Measurements from ENCODE around the gene ZNRD2.
"Not testable (repeated sequence)": the region's sequence is repeated elsewhere in the genome, so short reads cannot be mapped to it uniquely, and the experiment has no call there.

The ZNRD2 gene

DNA sequence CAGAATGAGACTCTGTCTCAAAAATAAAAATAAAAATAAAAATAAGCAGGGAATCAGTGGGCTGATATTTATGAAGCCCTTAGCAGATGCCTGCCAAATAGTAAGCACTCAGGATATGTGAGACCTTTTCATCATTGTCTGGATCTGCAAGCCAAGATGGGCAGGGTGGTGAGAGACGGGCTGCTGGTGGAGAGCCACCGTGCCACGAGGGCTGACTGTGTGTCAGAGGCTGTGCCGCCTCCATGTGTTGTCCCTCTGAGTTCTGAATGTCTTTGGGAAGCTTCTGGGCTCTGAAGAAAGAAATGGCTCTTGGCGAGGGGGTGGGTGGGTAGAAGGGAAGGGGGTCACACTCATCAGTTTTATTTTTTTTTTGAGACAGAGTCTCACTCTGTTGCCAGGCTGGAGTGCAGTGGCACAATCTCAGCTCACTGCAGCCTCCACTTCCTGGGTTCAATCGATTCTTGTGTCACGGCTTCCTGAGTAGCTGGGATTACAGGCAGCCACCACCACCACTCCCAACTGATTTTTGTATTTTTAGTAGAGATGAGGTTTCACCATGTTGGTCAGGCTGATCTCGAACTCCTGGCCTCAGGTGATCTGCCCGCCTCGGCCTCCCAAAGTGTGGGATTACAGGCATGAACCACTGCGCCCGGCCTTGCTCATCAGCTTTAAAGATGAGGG, 5.3 kb upstream of the ZNRD2 start:
- not testable (repeated sequence) for H3K4me3 ChIP-seq (ENCODE audit: insufficient read depth, low read depth, low read length); H3K27ac ChIP-seq (ENCODE audit: insufficient read depth, low read depth, low read length, poor library complexity, severe bottlenecking); H3K27me3 ChIP-seq (ENCODE audit: control insufficient read depth, insufficient read depth, low read length, poor library complexity, severe bottlenecking); H3K9me3 ChIP-seq (ENCODE audit: control insufficient read depth, low read length); H3K36me3 ChIP-seq (ENCODE audit: control insufficient read depth, insufficient read depth, low read length)
- H3K4me1 ChIP-seq (ENCODE audit: control insufficient read depth, insufficient read depth, low read length), result peaks cover 20% of the 10 kb centered on the region
- 89% methylated on average over 12 of the region's 12 CpGs for WGBS, 2 experiments

GRCh38 chr11:65565624-65566453, 4.4 kb upstream of the ZNRD2 start:
- Histone ChIP-seq H3K27me3 (ENCODE audit: control insufficient read depth, insufficient read depth, low read length, poor library complexity, severe bottlenecking) (no peaks in the 10 kb centered on the region), H3K27ac (ENCODE audit: insufficient read depth, low read depth, low read length, poor library complexity, severe bottlenecking) (no peak overlapping the region), H3K4me3 (ENCODE audit: insufficient read depth, low read depth, low read length) (no peak overlapping the region), H3K9me3 (ENCODE audit: control insufficient read depth, low read length) (no peaks in the 10 kb centered on the region), H3K36me3 (ENCODE audit: control insufficient read depth, insufficient read depth, low read length) (no peaks in the 10 kb centered on the region), H3K4me1 (ENCODE audit: control insufficient read depth, insufficient read depth, low read length) (peaks cover 13% of the 10 kb centered on the region)
- WGBS, 2 experiments, result 89 to 95% methylated on average over 7 of the region's 7 CpGs

DNA sequence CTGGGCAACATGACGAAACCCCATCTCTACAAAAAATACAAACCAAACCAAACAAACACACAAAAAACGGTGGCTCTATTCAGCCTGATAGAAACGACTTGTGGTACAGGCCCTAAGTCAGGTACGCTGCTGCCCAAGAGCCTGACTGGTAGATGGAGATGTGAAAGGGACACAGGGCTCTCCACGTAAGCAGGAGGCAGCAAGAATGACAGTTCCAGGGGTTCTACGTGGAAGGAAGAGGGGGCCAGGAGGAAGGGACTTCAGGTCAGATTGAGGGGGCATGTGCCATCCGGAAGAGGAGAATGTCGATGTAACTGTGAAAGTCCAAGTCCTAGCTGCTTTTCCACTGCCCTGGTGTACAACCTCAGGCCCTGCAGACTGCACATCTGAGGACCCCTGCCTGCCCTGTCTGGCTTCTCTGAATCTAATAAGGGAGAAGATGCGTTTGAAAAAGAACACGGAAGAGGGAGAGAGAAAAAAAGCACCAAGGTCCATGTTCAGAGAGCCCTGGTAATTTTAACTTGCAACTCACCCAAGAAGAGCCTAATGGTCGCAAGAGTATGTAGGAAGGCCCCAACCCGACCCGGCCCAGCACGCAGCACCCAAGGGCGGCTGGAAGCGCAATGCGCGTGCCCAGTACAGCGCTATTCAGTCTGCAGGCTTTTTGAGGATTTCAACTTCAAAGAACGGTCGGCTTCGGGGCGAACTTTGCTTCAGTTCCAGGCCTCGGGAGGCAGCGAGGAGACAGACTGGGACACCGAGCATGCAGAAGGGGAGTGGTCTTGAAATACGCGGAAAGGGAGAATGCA, 909 bp upstream of the ZNRD2 start:
- peak overlapping the region; percentile 82 for H3K4me3 ChIP-seq (ENCODE audit: insufficient read depth, low read depth, low read length)
- H3K27ac ChIP-seq (ENCODE audit: insufficient read depth, low read depth, low read length, poor library complexity, severe bottlenecking), result peak overlapping the region; percentile 65
- H3K9me3 ChIP-seq (ENCODE audit: control insufficient read depth, low read length), result no peaks in the 10 kb centered on the region
- 20 to 23% methylated on average over 28 of the region's 28 CpGs for WGBS, 2 experiments
- peaks cover 29% of the 10 kb centered on the region for H3K4me1 ChIP-seq (ENCODE audit: control insufficient read depth, insufficient read depth, low read length)
- H3K27me3 ChIP-seq (ENCODE audit: control insufficient read depth, insufficient read depth, low read length, poor library complexity, severe bottlenecking), result peaks cover 13% of the 10 kb centered on the region
- no peaks in the 10 kb centered on the region for H3K36me3 ChIP-seq (ENCODE audit: control insufficient read depth, insufficient read depth, low read length)

DNA sequence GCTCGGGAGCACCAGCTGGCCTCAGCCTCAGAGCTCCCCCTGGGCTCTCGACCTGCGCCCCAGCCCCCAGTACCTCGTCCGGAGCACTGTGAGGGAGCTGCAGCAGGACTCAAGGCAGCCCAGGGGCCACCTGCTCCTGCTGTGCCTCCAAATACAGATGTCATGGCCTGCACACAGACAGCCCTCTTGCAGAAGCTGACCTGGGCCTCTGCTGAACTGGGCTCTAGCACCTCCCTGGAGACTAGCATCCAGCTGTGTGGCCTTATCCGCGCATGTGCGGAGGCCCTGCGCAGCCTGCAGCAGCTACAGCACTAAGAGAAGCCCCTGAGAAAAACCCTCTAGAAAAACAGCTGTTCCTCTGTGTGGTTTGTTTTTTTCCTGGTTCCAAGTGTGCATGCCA, 1.1 kb downstream of the ZNRD2 start:
- Histone ChIP-seq H3K9me3 (ENCODE audit: control insufficient read depth, low read length) (no peaks in the 10 kb centered on the region), H3K27me3 (ENCODE audit: control insufficient read depth, insufficient read depth, low read length, poor library complexity, severe bottlenecking) (peaks cover 34% of the 10 kb centered on the region), H3K4me1 (ENCODE audit: control insufficient read depth, insufficient read depth, low read length) (peaks cover 29% of the 10 kb centered on the region), H3K4me3 (ENCODE audit: insufficient read depth, low read depth, low read length) (peak overlapping the region; percentile 82), H3K27ac (ENCODE audit: insufficient read depth, low read depth, low read length, poor library complexity, severe bottlenecking) (no peak overlapping the region), H3K36me3 (ENCODE audit: control insufficient read depth, insufficient read depth, low read length) (no peaks in the 10 kb centered on the region)
- 87 to 88% methylated on average over 9 of the region's 9 CpGs for WGBS, 2 experiments

DNA sequence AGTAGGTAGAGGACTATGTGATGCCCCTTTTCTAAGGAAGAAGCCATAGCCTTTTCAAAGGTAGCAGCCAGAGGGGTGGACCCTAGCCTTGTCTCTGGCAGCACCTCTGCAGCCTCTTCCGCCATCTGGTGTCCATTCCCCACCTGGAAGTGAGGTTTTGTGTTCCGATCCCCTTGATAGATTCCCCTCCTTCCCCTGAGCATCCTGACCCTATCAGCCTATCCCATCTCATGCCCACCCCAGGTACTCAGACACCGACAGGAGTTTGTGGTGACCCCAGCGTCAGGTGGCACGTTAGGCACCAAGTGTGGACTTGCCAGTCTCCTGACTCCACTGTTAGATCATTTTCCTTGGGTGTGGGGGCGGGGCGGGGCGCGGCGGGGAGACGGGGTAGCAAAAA, 1.7 kb downstream of the ZNRD2 start:
- Histone ChIP-seq H3K4me1 (ENCODE audit: control insufficient read depth, insufficient read depth, low read length) (peaks cover 29% of the 10 kb centered on the region), H3K27me3 (ENCODE audit: control insufficient read depth, insufficient read depth, low read length, poor library complexity, severe bottlenecking) (peaks cover 39% of the 10 kb centered on the region), H3K27ac (ENCODE audit: insufficient read depth, low read depth, low read length, poor library complexity, severe bottlenecking) (no peak overlapping the region), H3K9me3 (ENCODE audit: control insufficient read depth, low read length) (no peaks in the 10 kb centered on the region), H3K36me3 (ENCODE audit: control insufficient read depth, insufficient read depth, low read length) (no peaks in the 10 kb centered on the region), H3K4me3 (ENCODE audit: insufficient read depth, low read depth, low read length) (peak overlapping the region; percentile 52)
- 4% methylated on average over 11 of the region's 11 CpGs for WGBS, 2 experiments

DNA sequence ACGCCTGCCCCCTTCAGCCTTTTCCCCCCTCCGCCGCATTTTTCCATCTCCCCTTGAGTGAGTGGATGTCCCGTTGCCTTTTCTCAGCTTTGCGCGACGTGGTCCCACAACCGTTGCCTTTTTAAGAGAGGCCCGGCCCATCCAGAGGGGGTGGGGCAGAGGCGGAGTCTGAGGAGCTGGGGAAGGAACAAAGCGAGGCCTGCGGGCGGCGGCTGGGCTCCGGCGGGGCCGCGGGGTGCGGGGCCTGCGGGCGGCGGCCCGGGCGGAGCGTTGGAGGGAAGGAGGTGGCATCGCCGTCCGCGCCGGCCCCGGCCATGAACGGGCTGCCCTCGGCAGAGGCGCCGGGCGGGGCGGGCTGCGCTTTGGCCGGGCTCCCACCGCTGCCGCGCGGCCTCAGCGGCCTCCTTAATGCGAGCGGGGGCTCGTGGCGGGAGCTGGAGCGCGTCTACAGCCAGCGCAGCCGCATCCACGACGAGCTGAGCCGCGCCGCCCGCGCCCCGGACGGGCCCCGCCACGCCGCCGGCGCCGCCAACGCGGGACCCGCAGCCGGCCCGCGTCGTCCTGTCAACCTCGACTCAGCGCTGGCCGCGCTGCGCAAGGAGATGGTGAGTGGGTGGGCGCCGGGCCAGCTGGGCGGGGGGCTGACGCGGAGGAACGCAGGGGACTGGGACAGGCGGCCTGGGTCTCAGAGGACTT, 2.2 kb downstream of the ZNRD2 start, which contains the start of gene FAM89B:
Gene FAM89B, plus strand, starts transcription at position 183 of the 696 bp plus-strand sequence. Its CDS starts 132 bp downstream, at position 315.
- WGBS, 2 experiments, result 1% methylated on average over 86 of the region's 86 CpGs
- no peak within 1 kb of the TSS for H3K27ac ChIP-seq (ENCODE audit: insufficient read depth, low read depth, low read length, poor library complexity, severe bottlenecking)
- peaks cover 42% of the 10 kb centered on the region for H3K27me3 ChIP-seq (ENCODE audit: control insufficient read depth, insufficient read depth, low read length, poor library complexity, severe bottlenecking)
- no peaks in the 10 kb centered on the region for H3K9me3 ChIP-seq (ENCODE audit: control insufficient read depth, low read length)
- no peaks in the 10 kb centered on the region for H3K36me3 ChIP-seq (ENCODE audit: control insufficient read depth, insufficient read depth, low read length)
- peaks cover 29% of the 10 kb centered on the region for H3K4me1 ChIP-seq (ENCODE audit: control insufficient read depth, insufficient read depth, low read length)
- peak within 1 kb of the TSS; percentile 82 for H3K4me3 ChIP-seq (ENCODE audit: insufficient read depth, low read depth, low read length)

GRCh38 chr11:65573391-65574079, 3.3 kb downstream of the ZNRD2 start:
- Histone ChIP-seq H3K27ac (ENCODE audit: insufficient read depth, low read depth, low read length, poor library complexity, severe bottlenecking) (no peak overlapping the region), H3K36me3 (ENCODE audit: control insufficient read depth, insufficient read depth, low read length) (no peaks in the 10 kb centered on the region), H3K9me3 (ENCODE audit: control insufficient read depth, low read length) (no peaks in the 10 kb centered on the region), H3K27me3 (ENCODE audit: control insufficient read depth, insufficient read depth, low read length, poor library complexity, severe bottlenecking) (peaks cover 42% of the 10 kb centered on the region), H3K4me1 (ENCODE audit: control insufficient read depth, insufficient read depth, low read length) (peaks cover 29% of the 10 kb centered on the region), H3K4me3 (ENCODE audit: insufficient read depth, low read depth, low read length) (peak overlapping the region; percentile 52)
- WGBS, 2 experiments, result 82 to 83% methylated on average over 22 of the region's 22 CpGs

GRCh38 chr11:65574109-65574810, 4.0 kb downstream of the ZNRD2 start:
- Histone ChIP-seq H3K27ac (ENCODE audit: insufficient read depth, low read depth, low read length, poor library complexity, severe bottlenecking) (no peak overlapping the region), H3K4me3 (ENCODE audit: insufficient read depth, low read depth, low read length) (peak overlapping the region; percentile 28), H3K36me3 (ENCODE audit: control insufficient read depth, insufficient read depth, low read length) (no peaks in the 10 kb centered on the region), H3K27me3 (ENCODE audit: control insufficient read depth, insufficient read depth, low read length, poor library complexity, severe bottlenecking) (peaks cover 42% of the 10 kb centered on the region), H3K9me3 (ENCODE audit: control insufficient read depth, low read length) (no peaks in the 10 kb centered on the region), H3K4me1 (ENCODE audit: control insufficient read depth, insufficient read depth, low read length) (peaks cover 23% of the 10 kb centered on the region)
- 2% methylated on average over 67 of the region's 67 CpGs for whole genome bisulfite sequencing, 2 experiments

All from ectodermal cell (in vitro differentiated cells).